Stimulated activated CD4-positive, alpha-beta T cell treated with anti-CD3 and anti-CD28 coated beads, Interleukin-12 subunit alpha, Interleukin-12 subunit beta, amount 100 ng/mL, for 48 hours (primary cell): ENCODE results near the gene TMEM178B.

ENCODE experiments used
- DNase-seq, 3 donors: peaks; one replicate each; pipeline ENCODE4 v3.0.0-alpha.2; 2020; ENCODE audit warnings: low read depth in 2 of 3, low spot score in 1 of 3

The TMEM178B gene

DNA sequence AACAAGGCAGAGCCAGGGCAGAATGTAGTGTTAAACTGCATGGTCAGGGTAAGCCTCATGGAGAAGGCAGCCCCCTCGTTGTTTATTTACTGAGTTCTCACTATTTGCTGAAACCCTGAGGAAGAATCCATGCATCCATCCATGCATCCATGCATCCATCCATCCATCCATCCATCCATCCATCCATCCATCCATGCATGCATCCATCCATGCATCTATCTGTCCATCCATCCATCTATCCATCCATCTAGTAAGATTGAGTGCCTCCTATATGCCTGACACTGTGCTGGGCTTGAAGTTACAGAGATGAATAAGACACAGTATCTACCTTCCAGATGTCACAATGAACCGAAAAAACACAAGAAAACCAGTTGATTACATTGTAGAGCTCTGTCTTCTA, 275.9 kb downstream of the TMEM178B start:
- DNase-seq: no peak

DNA sequence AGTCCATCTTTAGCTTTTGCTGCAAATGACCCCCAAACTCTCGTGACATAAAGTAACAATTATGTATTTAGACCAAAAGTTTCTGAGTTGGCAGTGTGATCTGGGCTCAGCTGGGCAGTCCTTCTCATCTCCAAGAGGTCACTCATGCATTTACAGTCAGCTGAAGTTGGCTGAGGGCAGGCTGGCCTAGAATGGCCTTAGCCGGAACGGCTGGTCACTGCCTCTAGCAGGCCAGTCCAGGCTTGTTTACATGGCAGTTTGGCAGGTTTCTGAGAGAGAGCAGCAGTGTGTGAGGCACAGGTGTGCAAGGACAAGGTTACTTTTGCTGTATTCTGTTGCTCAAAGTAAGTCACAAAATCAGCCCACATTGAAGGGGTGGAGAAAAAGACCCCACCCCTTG, 277.3 kb downstream of the TMEM178B start:
- DNase-seq: no peak

DNA sequence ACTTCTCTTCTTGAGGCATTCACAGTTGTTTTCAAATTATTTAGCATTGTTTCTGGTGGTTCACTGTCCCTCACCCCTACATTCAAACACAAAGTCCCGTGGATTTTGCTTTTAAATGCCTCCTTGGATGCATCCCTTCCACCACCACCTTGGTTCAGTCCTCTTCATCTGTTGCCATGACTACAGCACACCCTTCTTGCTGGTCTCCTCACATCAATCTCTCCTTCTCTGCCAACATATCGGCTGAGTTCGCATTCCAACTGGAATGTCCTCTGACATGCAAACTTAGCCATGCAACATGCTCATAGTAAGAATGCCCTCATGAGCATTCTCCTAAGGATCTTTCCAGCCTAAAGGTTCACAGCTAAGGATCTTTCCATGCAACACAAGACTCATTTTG, 279.1 kb downstream of the TMEM178B start:
- no peak for DNase-seq

DNA sequence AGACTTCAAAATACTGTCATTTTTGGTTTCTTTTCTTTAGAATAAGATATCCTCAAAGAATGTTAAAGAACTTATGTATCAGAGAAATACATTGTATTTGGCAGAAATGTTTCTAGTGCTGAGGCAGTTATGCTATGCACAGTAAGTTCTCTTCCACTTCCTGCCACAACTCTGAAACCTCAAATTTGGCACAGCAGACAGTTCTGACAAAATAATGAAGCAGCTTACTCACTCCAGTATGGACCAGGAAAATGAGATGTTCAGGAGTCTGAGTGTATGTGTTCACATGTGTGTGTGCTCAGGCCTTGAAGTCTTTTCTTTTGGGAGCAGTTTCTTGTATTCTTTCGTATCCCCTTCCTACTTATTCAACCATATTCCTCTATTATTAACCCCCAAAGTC, 280.4 kb downstream of the TMEM178B start:
- DNase-seq: no peak

DNA sequence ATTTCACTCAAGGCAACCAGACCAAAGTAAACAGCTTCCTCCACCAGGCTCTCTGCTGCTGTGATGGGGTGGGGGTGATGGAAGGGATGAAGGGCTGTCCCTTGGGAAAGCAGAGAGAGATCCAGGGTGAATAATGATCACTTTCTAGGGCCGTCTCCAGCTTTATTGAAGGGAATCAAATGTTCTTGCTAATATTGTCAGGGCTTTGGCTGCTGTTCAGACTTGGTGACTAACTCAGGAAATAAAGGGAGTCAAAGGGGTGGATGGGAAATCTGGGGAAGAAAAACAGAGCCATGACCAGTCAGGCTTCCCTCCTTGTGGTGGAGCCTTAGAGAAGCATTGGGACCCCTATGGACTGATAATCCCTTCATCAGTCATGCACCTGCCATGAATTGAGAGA, 281.2 kb downstream of the TMEM178B start:
- DNase-seq: no peak

DNA sequence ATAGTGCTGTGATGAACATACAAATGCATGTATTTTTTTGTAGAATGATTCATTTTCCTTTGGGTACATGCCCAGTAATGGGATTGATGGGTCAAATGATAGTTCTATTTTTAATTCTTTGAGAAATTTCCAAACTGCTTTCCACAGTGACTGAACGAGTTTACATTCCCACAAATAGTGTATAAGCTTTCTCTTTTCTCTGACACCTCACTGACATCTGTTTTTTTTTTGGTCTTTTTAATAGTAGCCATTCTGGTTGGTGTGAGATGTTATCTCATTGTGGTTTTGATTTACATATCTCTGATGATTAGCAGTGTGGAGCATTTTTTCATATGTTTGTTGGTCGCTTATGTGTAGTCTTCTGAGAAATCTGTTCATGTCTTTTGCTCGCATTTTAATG, 282.3 kb downstream of the TMEM178B start:
- DNase-seq: no peak

DNA sequence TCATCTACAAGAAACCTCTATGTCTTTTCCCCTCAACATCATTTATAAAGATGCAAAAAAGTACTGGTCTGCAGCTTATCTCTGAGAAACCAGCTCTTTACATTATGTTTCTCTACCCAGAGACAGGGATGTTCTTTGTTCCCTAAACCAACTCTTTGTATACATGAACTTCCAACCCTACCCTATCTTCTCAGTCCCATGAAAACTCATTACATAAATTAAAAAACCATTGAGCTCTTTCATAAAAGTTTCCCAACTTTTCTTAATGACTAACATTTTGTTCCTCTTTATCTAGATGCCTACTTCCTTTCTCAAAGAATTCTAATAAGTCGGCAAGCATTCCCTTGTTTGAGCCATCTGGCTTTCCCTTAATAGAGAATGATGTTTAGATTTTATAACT, 284.5 kb downstream of the TMEM178B start:
- no peak for DNase-seq

DNA sequence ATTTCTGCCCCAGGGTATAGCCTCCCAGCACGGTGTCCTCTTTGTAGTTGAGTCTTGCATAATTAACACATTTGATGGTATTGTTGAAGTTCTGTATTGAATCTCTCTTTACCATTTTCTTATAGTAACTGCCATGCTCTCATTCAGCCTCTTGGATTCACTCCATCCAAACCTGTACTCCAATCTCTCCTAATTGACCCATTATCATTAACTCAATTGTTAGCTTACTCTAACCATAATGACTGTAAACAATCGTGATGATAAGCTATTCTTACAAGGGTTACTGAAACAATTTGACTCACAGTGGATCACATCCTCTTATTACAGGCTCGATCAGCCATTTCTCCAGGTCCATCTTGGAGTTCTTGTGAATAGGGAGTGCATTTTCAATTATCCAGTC, 285.4 kb downstream of the TMEM178B start:
- no peak for DNase-seq

- DNase-seq: no peak
These were observed 286.0 kb downstream of the TMEM178B start for GRCh38 chr7:141359740-141360415.

GRCh38 chr7:141360416-141360760, 286.5 kb downstream of the TMEM178B start:
- DNase-seq: no peak

GRCh38 chr7:141360803-141361202, 286.9 kb downstream of the TMEM178B start:
- DNase-seq: no peak

DNA sequence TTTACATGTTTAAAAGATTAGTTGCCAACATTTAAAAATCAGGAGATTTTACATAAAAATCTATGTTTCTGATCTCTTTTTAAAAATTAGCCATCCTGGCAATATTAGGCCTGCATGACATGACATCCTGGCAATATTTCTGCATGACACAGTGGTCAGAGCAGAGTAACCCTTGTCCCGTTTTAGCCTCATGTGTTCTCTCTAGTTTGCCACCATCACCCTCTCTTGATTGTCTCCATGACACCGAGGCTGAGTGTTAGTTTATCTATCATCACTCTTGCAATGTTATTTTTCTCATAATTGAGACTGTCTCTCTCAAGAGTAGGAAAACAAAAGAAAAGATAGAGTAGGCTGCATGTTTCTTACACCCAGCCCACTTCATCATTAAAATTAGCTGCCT, 287.6 kb downstream of the TMEM178B start:
- no peak for DNase-seq

DNA sequence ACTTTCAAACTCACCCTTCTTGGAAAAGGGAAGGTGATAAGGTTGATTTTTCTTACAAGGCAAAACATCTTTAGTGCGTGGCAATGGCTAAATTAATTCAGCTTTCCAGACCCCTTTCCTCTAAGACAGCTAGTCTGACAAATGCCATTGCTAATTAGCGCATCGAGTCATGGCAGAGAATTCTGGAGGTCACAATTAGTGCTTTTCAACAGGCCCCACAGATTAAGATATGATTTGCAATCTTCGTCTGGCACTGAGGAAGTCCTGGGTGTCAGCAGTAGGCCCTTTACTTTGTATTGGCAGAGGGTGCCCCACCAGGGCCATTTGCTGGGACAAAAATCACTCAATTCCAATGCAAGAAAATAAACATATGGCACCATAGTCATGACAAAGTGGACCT, 288.1 kb downstream of the TMEM178B start:
- DNase-seq: no peak

DNA sequence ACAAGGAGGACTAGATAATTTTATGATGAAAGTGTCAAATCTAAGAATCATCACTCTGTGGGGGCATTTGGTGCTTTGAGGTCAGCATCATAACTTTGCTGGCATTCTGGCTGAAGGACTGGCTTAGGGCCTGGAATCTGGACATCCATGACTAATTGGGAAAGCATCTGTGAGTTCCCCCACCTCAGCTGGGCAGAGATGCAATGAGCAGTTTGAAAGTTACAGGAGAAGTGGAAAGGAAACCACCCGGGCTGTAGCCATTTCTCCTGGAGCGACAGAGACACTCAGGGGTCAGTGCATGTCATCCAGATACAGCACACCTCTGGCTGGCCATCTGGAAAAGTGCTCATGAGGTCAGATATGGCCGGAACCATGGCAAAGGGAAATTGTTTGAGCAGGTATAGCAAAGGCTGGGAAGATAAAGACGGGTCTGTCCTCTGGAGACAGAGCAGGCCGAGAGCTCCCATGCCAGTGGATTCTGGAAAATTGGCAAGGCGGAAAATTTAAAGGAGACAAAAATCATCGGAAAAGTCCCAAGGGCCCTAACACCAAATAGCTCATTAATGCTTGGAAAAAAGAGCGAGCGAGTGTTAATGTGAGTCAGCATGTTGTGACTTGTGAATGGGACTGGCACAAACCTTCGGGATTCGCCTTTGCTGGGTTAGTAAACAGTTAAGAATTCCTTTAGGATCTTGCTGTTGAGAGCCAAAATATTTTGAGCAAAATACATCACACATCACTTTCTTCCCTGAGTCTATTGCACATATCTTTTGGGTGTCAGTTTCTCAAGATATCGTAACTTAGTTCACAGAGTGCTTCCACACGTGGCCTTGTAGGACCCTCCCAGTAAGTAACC, 288.9 kb downstream of the TMEM178B start:
- no peak for DNase-seq

DNA sequence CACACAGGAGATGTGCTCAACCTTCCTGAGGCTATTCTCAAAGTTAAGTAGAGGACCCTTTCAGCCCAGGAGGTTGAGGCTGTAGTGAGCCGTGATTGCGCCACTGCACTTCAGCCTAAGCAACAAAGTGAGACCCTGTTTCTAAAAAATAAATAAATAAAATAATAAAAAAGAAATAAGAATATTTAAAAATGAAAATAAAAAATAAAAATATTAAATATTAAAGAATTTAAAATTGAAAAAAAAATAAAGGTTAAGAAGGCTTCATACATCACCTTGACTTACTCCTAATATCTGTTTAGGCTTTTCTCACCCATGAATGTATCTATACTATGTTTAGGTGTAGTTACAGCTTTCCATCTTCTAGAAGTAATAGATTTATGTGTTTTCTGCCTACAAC, 289.9 kb downstream of the TMEM178B start:
- DNase-seq: no peak

- no peak for DNase-seq
These were observed 292.3 kb downstream of the TMEM178B start for GRCh38 chr7:141366091-141366621.

- no peak for DNase-seq
These were observed 295.6 kb downstream of the TMEM178B start for GRCh38 chr7:141369422-141369821.

DNA sequence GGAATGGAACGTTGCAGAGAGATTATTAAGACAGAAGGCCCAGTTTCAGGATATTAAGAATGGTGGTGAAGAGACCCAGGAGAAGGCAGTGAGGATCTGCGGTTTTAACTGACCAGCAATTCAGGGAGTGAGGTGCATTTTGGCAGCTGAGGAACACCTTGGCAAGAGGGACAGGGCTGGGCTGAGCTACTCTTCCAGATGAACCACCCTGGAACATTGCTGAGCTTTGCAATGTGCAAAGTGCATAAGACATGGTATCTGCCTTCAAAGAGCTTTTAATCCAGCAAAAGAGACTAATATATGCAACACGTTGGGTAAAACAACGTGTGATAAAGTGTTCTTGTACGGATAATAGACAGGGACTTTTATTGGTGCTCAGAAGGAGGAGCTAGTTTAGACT, 296.3 kb downstream of the TMEM178B start:
- no peak for DNase-seq

DNA sequence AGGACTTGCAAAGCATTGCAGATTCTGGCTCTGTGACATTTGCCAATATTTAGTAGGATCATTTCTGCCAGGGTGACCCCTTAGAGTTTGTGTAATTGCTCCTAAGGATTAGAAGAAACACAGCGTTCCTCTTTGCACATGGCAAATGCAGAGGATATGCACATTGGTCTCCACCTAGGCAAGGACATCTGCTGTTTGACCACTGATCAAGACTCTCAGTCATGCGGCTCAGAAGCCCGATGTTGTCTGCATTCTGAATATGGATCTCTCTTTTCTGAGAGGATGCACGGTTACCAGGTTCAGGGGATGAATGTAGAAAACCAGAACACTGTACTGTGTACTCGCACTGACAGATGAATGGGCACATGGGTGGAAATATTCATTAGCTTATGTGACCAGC, 296.8 kb downstream of the TMEM178B start:
- DNase-seq: no peak

- DNase-seq: no peak
These were observed 300.6 kb downstream of the TMEM178B start for GRCh38 chr7:141374425-141374824.

DNA sequence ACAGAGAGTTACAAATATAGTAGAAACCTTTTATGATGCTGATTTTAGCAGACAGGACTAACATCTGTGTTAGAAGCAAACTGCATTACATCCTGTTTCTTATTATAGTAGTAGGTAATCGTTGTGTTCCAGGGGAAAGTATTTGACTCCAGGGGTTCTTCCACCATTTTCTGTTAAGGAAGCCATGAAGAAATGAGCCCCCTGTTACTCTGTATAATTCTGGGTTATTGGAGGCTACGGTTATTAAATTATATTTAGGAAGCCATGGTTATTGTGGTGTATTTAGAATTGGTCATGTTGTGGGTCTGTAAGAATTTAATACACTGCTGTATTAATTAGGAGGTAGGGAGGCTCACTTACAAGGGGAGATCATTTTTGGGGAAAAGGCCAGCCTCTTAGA, 301.6 kb downstream of the TMEM178B start:
- no peak for DNase-seq

GRCh38 chr7:141377906-141378305, 304.0 kb downstream of the TMEM178B start:
- DNase-seq: no peak

- no peak for DNase-seq
These were observed 304.5 kb downstream of the TMEM178B start for GRCh38 chr7:141378405-141378804.
